Esophagus muscularis mucosa (tissue), 4 donors: ENCODE measurements around the gene SHISAL2A.

Experiments used
- EP300 ChIP-seq: sonication (generic); formaldehyde crosslinking; IDR thresholded peaks from one replicate; pipeline ENCODE4 v1.6.1; 2017; ENCODE audit warnings: antibody characterized with exemption
- POLR2A ChIP-seq: fragments of 450-650 bp; IDR thresholded peaks from one replicate; pipeline ENCODE4 v1.6.1; 2017; ENCODE audit warnings: antibody characterized with exemption, moderate library complexity, mild to moderate bottlenecking, low read depth
- POLR2AphosphoS5 ChIP-seq, 2 donors: sonication (generic); formaldehyde crosslinking; IDR thresholded peaks; one replicate each; pipeline ENCODE4 v1.6.1; 2017; ENCODE audit warnings: antibody characterized with exemption in 2 of 2
- TF ChIP-seq, protein P1 (sequence below), 3 experiments: fragments of 200-600 bp in 2 of 3; fragments of 450-650 bp in 1 of 3; sonication (generic) in 2 of 3; IDR thresholded peaks; one replicate each; pipeline ENCODE4 v1.5.1; 2017 to 2019; ENCODE audit warnings: antibody characterized with exemption in 3 of 3, mild to moderate bottlenecking in 2 of 3, moderate library complexity in 1 of 3

DNA sequence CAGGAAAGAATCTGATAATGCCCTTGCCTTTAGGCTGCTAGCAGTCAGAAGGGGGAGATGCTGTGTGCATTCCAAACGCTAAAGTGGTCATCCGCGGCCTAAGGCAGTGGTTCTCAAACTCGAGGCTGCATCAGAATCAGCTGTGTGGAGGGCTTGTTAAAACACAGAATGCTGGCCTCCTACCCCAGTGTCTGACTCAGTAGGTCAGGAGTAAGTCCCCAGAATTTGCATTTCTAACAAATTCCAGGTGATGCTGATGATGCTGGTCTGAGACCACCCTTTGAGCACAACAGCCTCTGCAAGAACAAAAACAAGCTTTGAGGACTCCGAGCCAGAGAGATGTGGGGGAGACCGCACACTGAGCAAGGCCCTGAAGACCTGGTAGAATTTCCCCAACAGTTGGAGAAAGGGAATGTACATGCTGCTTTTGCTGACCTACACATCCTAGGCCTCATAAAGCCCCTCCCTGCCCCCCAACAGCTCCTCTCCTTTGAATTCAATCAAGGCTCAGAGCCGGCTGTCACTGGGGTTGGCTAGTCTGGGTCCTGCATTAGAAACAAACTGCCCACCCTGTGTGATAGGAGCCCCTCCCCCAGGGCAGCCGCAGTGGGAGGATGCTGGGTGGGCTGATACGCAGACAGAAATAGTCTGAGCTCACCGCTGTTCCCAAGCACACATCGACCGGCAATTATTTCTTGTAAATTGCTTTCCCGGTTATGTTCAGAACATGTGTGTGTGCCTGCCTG is 27.1 kb downstream of the SHISAL2A start:
- TF ChIP-seq, protein P1, sequence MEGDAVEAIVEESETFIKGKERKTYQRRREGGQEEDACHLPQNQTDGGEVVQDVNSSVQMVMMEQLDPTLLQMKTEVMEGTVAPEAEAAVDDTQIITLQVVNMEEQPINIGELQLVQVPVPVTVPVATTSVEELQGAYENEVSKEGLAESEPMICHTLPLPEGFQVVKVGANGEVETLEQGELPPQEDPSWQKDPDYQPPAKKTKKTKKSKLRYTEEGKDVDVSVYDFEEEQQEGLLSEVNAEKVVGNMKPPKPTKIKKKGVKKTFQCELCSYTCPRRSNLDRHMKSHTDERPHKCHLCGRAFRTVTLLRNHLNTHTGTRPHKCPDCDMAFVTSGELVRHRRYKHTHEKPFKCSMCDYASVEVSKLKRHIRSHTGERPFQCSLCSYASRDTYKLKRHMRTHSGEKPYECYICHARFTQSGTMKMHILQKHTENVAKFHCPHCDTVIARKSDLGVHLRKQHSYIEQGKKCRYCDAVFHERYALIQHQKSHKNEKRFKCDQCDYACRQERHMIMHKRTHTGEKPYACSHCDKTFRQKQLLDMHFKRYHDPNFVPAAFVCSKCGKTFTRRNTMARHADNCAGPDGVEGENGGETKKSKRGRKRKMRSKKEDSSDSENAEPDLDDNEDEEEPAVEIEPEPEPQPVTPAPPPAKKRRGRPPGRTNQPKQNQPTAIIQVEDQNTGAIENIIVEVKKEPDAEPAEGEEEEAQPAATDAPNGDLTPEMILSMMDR (IDR thresholded peaks at IDR 0.05), result no peak
- TF ChIP-seq POLR2A (no peak), POLR2AphosphoS5 (IDR thresholded peaks at IDR 0.05) (no peak), EP300 (no peak)
